HG03060 (cell line): ENCODE results near the gene SLC35F3.
"Not testable (repeated sequence)": the region's sequence is repeated elsewhere in the genome, so short reads cannot be mapped to it uniquely, and the experiment has no call there.

ENCODE experiments used
- ATAC-seq: cut with Tn5 transposase; IDR thresholded peaks from one replicate; pipeline ENCODE4 v1.9.1; 2021; ENCODE audit warnings: low read depth, moderate number of reproducible peaks; ENCODE audit not compliant: unreplicated experiment

The SLC35F3 gene

GRCh38 chr1:234094172-234094571, 189.7 kb downstream of the SLC35F3 start:
- no peak for ATAC-seq

GRCh38 chr1:234096161-234096770, 191.8 kb downstream of the SLC35F3 start:
- no peak for ATAC-seq

GRCh38 chr1:234102583-234102982, 198.1 kb downstream of the SLC35F3 start:
- ATAC-seq = no peak

- ATAC-seq = no peak
Observed at GRCh38 chr1:234103198-234103597, 198.7 kb downstream of the SLC35F3 start.

GRCh38 chr1:234106032-234106431, 201.6 kb downstream of the SLC35F3 start:
- ATAC-seq = no peak

- ATAC-seq = no peak
Observed at GRCh38 chr1:234107416-234108021, 203.0 kb downstream of the SLC35F3 start.

GRCh38 chr1:234108921-234109320, 204.4 kb downstream of the SLC35F3 start:
- ATAC-seq = no peak

GRCh38 chr1:234109840-234110239, 205.4 kb downstream of the SLC35F3 start:
- no peak for ATAC-seq

- no peak for ATAC-seq
Observed at GRCh38 chr1:234111458-234112142, 207.1 kb downstream of the SLC35F3 start.

- ATAC-seq = no peak
Observed at GRCh38 chr1:234114648-234115307, 210.3 kb downstream of the SLC35F3 start.

GRCh38 chr1:234118911-234119310, 214.4 kb downstream of the SLC35F3 start:
- no peak for ATAC-seq

- no peak for ATAC-seq
Observed at GRCh38 chr1:234119431-234119830, 215.0 kb downstream of the SLC35F3 start.

GRCh38 chr1:234120327-234120944, 216.0 kb downstream of the SLC35F3 start:
- ATAC-seq = no peak

- ATAC-seq = not testable (repeated sequence)
Observed at GRCh38 chr1:234121659-234122058, 217.2 kb downstream of the SLC35F3 start.

GRCh38 chr1:234122571-234122970, 218.1 kb downstream of the SLC35F3 start:
- not testable (repeated sequence) for ATAC-seq

GRCh38 chr1:234123867-234124266, 219.4 kb downstream of the SLC35F3 start:
- no peak for ATAC-seq

- no peak for ATAC-seq
Observed at GRCh38 chr1:234125283-234125682, 220.8 kb downstream of the SLC35F3 start.

- ATAC-seq = no peak
Observed at GRCh38 chr1:234125714-234126113, 221.2 kb downstream of the SLC35F3 start.

- ATAC-seq = no peak
Observed at GRCh38 chr1:234127026-234127671, 222.7 kb downstream of the SLC35F3 start.

- ATAC-seq = no peak
Observed at GRCh38 chr1:234132795-234133194, 228.3 kb downstream of the SLC35F3 start.
